ENCODE measurements around the gene ARMH3. TPM values are rescaled to one million over a fixed set of nuclear protein-coding genes. Genes with fewer than 3 reads are reported as not detected.
"Not testable (repeated sequence)": the region's sequence is repeated elsewhere in the genome, so short reads cannot be mapped to it uniquely, and the experiment has no call there.

The ARMH3 gene
- total and polyA plus RNA-seq, 2 donors = 8.7 to 18.2 TPM

- peaks cover 22 to 45% of the 10 kb centered on the region in 2 donors for H3K36me3 ChIP-seq (ENCODE audit: control insufficient read depth in 2 of 2, insufficient read depth in 2 of 2, low read length in 1 of 2)
- WGBS = 97% methylated on average over 1 of the region's 1 CpG
- no peaks in the 10 kb centered on the region for H3K4me1 ChIP-seq (ENCODE audit: control insufficient read depth in 2 of 2, insufficient read depth in 2 of 2, low read length in 2 of 2)
Observed at GRCh38 chr10:102003541-102003940, 52.4 kb downstream of the ARMH3 start.

GRCh38 chr10:102001435-102002068, 54.4 kb downstream of the ARMH3 start:
- Histone ChIP-seq H3K27ac (ENCODE audit: low read depth in 1 of 2, low read length in 1 of 2) (no peak overlapping the region), H3K4me1 (ENCODE audit: control insufficient read depth in 2 of 2, insufficient read depth in 2 of 2, low read length in 2 of 2) (no peaks in the 10 kb centered on the region), H3K27me3 (ENCODE audit: control insufficient read depth in 2 of 2, insufficient read depth in 1 of 2, low read length in 1 of 2) (no peaks in the 10 kb centered on the region), H3K4me3 (ENCODE audit: low read length in 2 of 2) (no peak overlapping the region), H3K36me3 (ENCODE audit: control insufficient read depth in 2 of 2, insufficient read depth in 2 of 2, low read length in 1 of 2) (peaks cover 19 to 48% of the 10 kb centered on the region in 2 donors), H3K9me3 (ENCODE audit: control insufficient read depth in 2 of 2, insufficient read depth in 1 of 2, low read length in 1 of 2) (no peaks in the 10 kb centered on the region)
- 84% methylated on average over 3 of the region's 3 CpGs for WGBS
- DNase-seq (ENCODE audit: low read depth in 6 of 9, low spot score in 9 of 9) = peak in 1 of 9 donors; percentile 26

More at GRCh38 chr10:102003541-102003940, 52.4 kb downstream of the ARMH3 start:
- Histone ChIP-seq H3K9me3 (ENCODE audit: control insufficient read depth in 2 of 2, insufficient read depth in 1 of 2, low read length in 1 of 2) (no peaks in the 10 kb centered on the region), H3K27me3 (ENCODE audit: control insufficient read depth in 2 of 2, insufficient read depth in 1 of 2, low read length in 1 of 2) (no peaks in the 10 kb centered on the region), H3K27ac (ENCODE audit: low read depth in 1 of 2, low read length in 1 of 2) (no peak overlapping the region), H3K4me3 (ENCODE audit: low read length in 2 of 2) (no peak overlapping the region)
- DNase-seq (ENCODE audit: low read depth in 6 of 9, low spot score in 9 of 9) = no peak

- peaks cover 28 to 32% of the 10 kb centered on the region in 2 donors for H3K36me3 ChIP-seq (ENCODE audit: control insufficient read depth in 2 of 2, insufficient read depth in 2 of 2, low read length in 1 of 2)
- WGBS = 92% methylated on average over 2 of the region's 2 CpGs
- H3K9me3 ChIP-seq (ENCODE audit: control insufficient read depth in 2 of 2, insufficient read depth in 1 of 2, low read length in 1 of 2) = no peaks in the 10 kb centered on the region
- H3K4me1 ChIP-seq (ENCODE audit: control insufficient read depth in 2 of 2, insufficient read depth in 2 of 2, low read length in 2 of 2) = no peaks in the 10 kb centered on the region
- no peak overlapping the region for H3K27ac ChIP-seq (ENCODE audit: low read depth in 1 of 2, low read length in 1 of 2)
- no peak for DNase-seq (ENCODE audit: low read depth in 6 of 9, low spot score in 9 of 9)
- no peaks in the 10 kb centered on the region for H3K27me3 ChIP-seq (ENCODE audit: control insufficient read depth in 2 of 2, insufficient read depth in 1 of 2, low read length in 1 of 2)
- no peak overlapping the region for H3K4me3 ChIP-seq (ENCODE audit: low read length in 2 of 2)
Observed at GRCh38 chr10:101997803-101998202, 58.2 kb downstream of the ARMH3 start.

- Histone ChIP-seq H3K4me3 (ENCODE audit: low read length in 2 of 2) (no peak overlapping the region), H3K4me1 (ENCODE audit: control insufficient read depth in 2 of 2, insufficient read depth in 2 of 2, low read length in 2 of 2) (no peaks in the 10 kb centered on the region), H3K27ac (ENCODE audit: low read depth in 1 of 2, low read length in 1 of 2) (no peak overlapping the region), H3K36me3 (ENCODE audit: control insufficient read depth in 2 of 2, insufficient read depth in 2 of 2, low read length in 1 of 2) (peaks cover 35% of the 10 kb centered on the region in 2 donors), H3K27me3 (ENCODE audit: control insufficient read depth in 2 of 2, insufficient read depth in 1 of 2, low read length in 1 of 2) (no peaks in the 10 kb centered on the region), H3K9me3 (ENCODE audit: control insufficient read depth in 2 of 2, insufficient read depth in 1 of 2, low read length in 1 of 2) (no peaks in the 10 kb centered on the region)
- no peak for DNase-seq (ENCODE audit: low read depth in 6 of 9, low spot score in 9 of 9)
- 95% methylated on average over 1 of the region's 1 CpG for WGBS
Observed at GRCh38 chr10:101995451-101996063, 60.4 kb downstream of the ARMH3 start.

GRCh38 chr10:101993651-101994200, 62.2 kb downstream of the ARMH3 start:
- Histone ChIP-seq H3K4me1 (ENCODE audit: control insufficient read depth in 2 of 2, insufficient read depth in 2 of 2, low read length in 2 of 2) (no peaks in the 10 kb centered on the region), H3K9me3 (ENCODE audit: control insufficient read depth in 2 of 2, insufficient read depth in 1 of 2, low read length in 1 of 2) (no peaks in the 10 kb centered on the region), H3K4me3 (ENCODE audit: low read length in 2 of 2) (no peak overlapping the region), H3K36me3 (ENCODE audit: control insufficient read depth in 2 of 2, insufficient read depth in 2 of 2, low read length in 1 of 2) (peaks cover 44 to 46% of the 10 kb centered on the region in 2 donors), H3K27ac (ENCODE audit: low read depth in 1 of 2, low read length in 1 of 2) (peak overlapping the region in 1 of 2 donors; percentile 33), H3K27me3 (ENCODE audit: control insufficient read depth in 2 of 2, insufficient read depth in 1 of 2, low read length in 1 of 2) (no peaks in the 10 kb centered on the region)
- DNase-seq (ENCODE audit: low read depth in 6 of 9, low spot score in 9 of 9) = no peak
- WGBS = 95% methylated on average over 5 of the region's 5 CpGs

GRCh38 chr10:101993221-101993620, 62.8 kb downstream of the ARMH3 start:
- H3K36me3 ChIP-seq (ENCODE audit: control insufficient read depth in 2 of 2, insufficient read depth in 2 of 2, low read length in 1 of 2) = peaks cover 45 to 47% of the 10 kb centered on the region in 2 donors

GRCh38 chr10:101987136-101987535, 68.8 kb downstream of the ARMH3 start:
- Histone ChIP-seq H3K27me3 (ENCODE audit: control insufficient read depth in 2 of 2, insufficient read depth in 1 of 2, low read length in 1 of 2) (no peaks in the 10 kb centered on the region), H3K4me1 (ENCODE audit: control insufficient read depth in 2 of 2, insufficient read depth in 2 of 2, low read length in 2 of 2) (no peaks in the 10 kb centered on the region), H3K4me3 (ENCODE audit: low read length in 2 of 2) (no peak overlapping the region), H3K9me3 (ENCODE audit: control insufficient read depth in 2 of 2, insufficient read depth in 1 of 2, low read length in 1 of 2) (no peaks in the 10 kb centered on the region), H3K27ac (ENCODE audit: low read depth in 1 of 2, low read length in 1 of 2) (no peak overlapping the region), H3K36me3 (ENCODE audit: control insufficient read depth in 2 of 2, insufficient read depth in 2 of 2, low read length in 1 of 2) (peaks cover 29 to 47% of the 10 kb centered on the region in 2 donors)
- WGBS = 79% methylated on average over 3 of the region's 3 CpGs
- DNase-seq (ENCODE audit: low read depth in 6 of 9, low spot score in 9 of 9) = no peak

More at GRCh38 chr10:101993221-101993620, 62.8 kb downstream of the ARMH3 start:
- H3K9me3 ChIP-seq (ENCODE audit: control insufficient read depth in 2 of 2, insufficient read depth in 1 of 2, low read length in 1 of 2) = no peaks in the 10 kb centered on the region
- no peaks in the 10 kb centered on the region for H3K27me3 ChIP-seq (ENCODE audit: control insufficient read depth in 2 of 2, insufficient read depth in 1 of 2, low read length in 1 of 2)
- WGBS = 93% methylated on average over 4 of the region's 4 CpGs
- DNase-seq (ENCODE audit: low read depth in 6 of 9, low spot score in 9 of 9) = no peak
- H3K4me3 ChIP-seq (ENCODE audit: low read length in 2 of 2) = no peak overlapping the region
- H3K4me1 ChIP-seq (ENCODE audit: control insufficient read depth in 2 of 2, insufficient read depth in 2 of 2, low read length in 2 of 2) = no peaks in the 10 kb centered on the region
- H3K27ac ChIP-seq (ENCODE audit: low read depth in 1 of 2, low read length in 1 of 2) = no peak overlapping the region

GRCh38 chr10:101986624-101986971, 69.4 kb downstream of the ARMH3 start:
- no peaks in the 10 kb centered on the region for H3K4me1 ChIP-seq (ENCODE audit: control insufficient read depth in 2 of 2, insufficient read depth in 2 of 2, low read length in 2 of 2)
- no peak overlapping the region for H3K4me3 ChIP-seq (ENCODE audit: low read length in 2 of 2)
- no peaks in the 10 kb centered on the region for H3K27me3 ChIP-seq (ENCODE audit: control insufficient read depth in 2 of 2, insufficient read depth in 1 of 2, low read length in 1 of 2)
- no peaks in the 10 kb centered on the region for H3K9me3 ChIP-seq (ENCODE audit: control insufficient read depth in 2 of 2, insufficient read depth in 1 of 2, low read length in 1 of 2)
- peak overlapping the region in 1 of 2 donors; percentile 32 for H3K27ac ChIP-seq (ENCODE audit: low read depth in 1 of 2, low read length in 1 of 2)
- H3K36me3 ChIP-seq (ENCODE audit: control insufficient read depth in 2 of 2, insufficient read depth in 2 of 2, low read length in 1 of 2) = peaks cover 25 to 41% of the 10 kb centered on the region in 2 donors
- DNase-seq (ENCODE audit: low read depth in 6 of 9, low spot score in 9 of 9) = no peak
- 65% methylated on average over 3 of the region's 3 CpGs for WGBS

GRCh38 chr10:101980677-101981076, 75.3 kb downstream of the ARMH3 start:
- H3K36me3 ChIP-seq (ENCODE audit: control insufficient read depth in 2 of 2, insufficient read depth in 2 of 2, low read length in 1 of 2) = peaks cover 3 to 16% of the 10 kb centered on the region in 2 donors
- not testable (repeated sequence) for H3K27me3 ChIP-seq (ENCODE audit: control insufficient read depth in 2 of 2, insufficient read depth in 1 of 2, low read length in 1 of 2); H3K4me3 ChIP-seq (ENCODE audit: low read length in 2 of 2); H3K27ac ChIP-seq (ENCODE audit: low read depth in 1 of 2, low read length in 1 of 2); DNase-seq (ENCODE audit: low read depth in 6 of 9, low spot score in 9 of 9); H3K9me3 ChIP-seq (ENCODE audit: control insufficient read depth in 2 of 2, insufficient read depth in 1 of 2, low read length in 1 of 2); H3K4me1 ChIP-seq (ENCODE audit: control insufficient read depth in 2 of 2, insufficient read depth in 2 of 2, low read length in 2 of 2)
- WGBS = 96% methylated on average over 2 of the region's 2 CpGs
